Fibroblast of the aortic adventitia (primary cell): Measurements from ENCODE around the gene SLC1A3. TPM values are rescaled to one million over a fixed set of nuclear protein-coding genes. Genes with fewer than 3 reads are reported as not detected.
"Not testable (repeated sequence)": the region's sequence is repeated elsewhere in the genome, so short reads cannot be mapped to it uniquely, and the experiment has no call there.

ENCODE experiments used
- DNase-seq: peaks from one replicate; pipeline ENCODE4 v3.0.0-alpha.2; 2010; ENCODE audit warnings: low read depth
- H3K4me3 ChIP-seq: 2 replicates; pipeline ENCODE4 v1.5.1; 2011; ENCODE audit warnings: low read depth, mild to moderate bottlenecking, control low read depth, low read length, moderate library complexity
- CTCF ChIP-seq: IDR thresholded peaks from 2 replicates; pipeline ENCODE4 v1.5.1; 2011; ENCODE audit warnings: mild to moderate bottlenecking, low read length, control low read depth, inconsistent platforms; ENCODE audit not compliant: insufficient read depth
- total RNA-seq: library from RNA; depleted of rRNA; stranded (reverse); fragments of >200 nt; gene quantifications from 2 replicates; pipeline ENCODE4 v1.2.3, GENCODE V29; 2012; ENCODE audit warnings: low replicate concordance

The SLC1A3 gene
- total RNA-seq, 1 donor = 3.7 TPM

DNA sequence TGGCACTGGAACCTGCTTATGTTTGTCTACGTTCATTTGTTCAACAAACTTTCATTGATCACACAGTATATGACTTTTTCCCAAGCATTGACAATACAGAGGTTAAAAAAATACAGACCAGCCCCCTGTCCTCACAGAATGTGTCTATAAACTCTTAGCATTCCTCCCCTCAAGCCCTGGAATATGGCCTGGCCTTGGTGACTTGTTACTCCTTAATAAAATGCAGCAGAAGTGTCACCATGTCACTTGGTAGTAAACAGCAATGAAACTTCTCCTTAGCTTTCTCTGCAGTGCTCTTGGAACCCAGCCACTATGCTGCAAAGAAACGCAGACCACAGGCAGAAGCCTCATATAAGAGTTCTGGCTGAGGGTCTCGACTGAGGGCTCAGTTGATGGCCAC is 19.1 kb upstream of the SLC1A3 start:
- H3K4me3 ChIP-seq = no peak overlapping the region
- no peak for TF ChIP-seq CTCF
- no peak for DNase-seq

GRCh38 chr5:36589735-36590134 is 16.7 kb upstream of the SLC1A3 start:
- not testable (repeated sequence) for DNase-seq, H3K4me3 ChIP-seq

GRCh38 chr5:36590513-36591286 is 15.7 kb upstream of the SLC1A3 start:
- TF ChIP-seq CTCF = no peak
- no peak for DNase-seq
- no peak overlapping the region for H3K4me3 ChIP-seq

DNA sequence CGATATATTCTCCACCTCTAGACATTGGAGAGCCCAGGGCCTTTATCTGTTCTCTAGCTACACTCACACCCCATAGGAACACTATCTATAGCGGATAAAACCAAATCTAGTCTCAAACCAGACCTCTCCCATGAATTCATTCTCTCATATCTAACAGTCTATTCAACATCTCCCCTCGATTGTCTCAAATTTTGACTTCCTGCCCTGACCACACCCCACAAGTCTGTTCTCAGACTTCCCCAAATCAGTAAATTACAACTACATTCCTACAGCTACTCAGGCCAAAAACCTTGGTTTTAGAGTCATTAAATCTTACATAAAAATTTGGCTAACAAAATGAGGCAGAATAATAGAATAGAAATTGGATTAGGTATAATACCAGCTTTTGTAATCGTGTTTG is 12.5 kb upstream of the SLC1A3 start:
- TF ChIP-seq CTCF = no peak
- no peak for DNase-seq
- no peak overlapping the region for H3K4me3 ChIP-seq

DNA sequence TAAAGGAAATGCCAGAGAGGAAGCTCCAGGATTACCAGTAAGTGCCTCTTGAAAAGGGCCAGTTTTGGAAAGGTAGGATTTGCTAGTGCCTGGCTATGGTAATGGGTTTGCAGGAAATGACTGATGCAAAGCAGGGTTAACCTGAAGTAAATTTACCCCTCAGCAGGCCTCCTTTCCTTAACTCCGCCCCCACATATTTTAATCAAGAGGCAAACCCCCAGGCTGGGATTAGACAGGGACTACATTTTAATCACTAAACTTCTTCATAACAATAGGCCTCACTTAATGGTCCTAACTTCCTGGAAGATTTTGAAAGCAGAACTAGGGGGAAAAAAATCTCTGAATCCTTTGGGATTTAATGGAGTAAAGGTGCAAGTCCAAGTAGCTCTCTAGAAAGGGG is 10.2 kb upstream of the SLC1A3 start:
- no peak for TF ChIP-seq CTCF
- no peak overlapping the region for H3K4me3 ChIP-seq
- no peak for DNase-seq

- no peak overlapping the region for H3K4me3 ChIP-seq
- DNase-seq = no peak
- no peak for TF ChIP-seq CTCF
These were observed 9.7 kb upstream of the SLC1A3 start for GRCh38 chr5:36596756-36597155.

- no peak for TF ChIP-seq CTCF
- no peak overlapping the region for H3K4me3 ChIP-seq
- DNase-seq = no peak
These were observed 8.4 kb upstream of the SLC1A3 start for GRCh38 chr5:36598045-36598444.
